Fibroblast of skin of scalp (primary cell): ENCODE data around the gene AGBL2.

Source experiments
- DNase-seq: peaks from one replicate; pipeline ENCODE4 v3.0.0-alpha.2; 2013

AGBL2 gene

DNA sequence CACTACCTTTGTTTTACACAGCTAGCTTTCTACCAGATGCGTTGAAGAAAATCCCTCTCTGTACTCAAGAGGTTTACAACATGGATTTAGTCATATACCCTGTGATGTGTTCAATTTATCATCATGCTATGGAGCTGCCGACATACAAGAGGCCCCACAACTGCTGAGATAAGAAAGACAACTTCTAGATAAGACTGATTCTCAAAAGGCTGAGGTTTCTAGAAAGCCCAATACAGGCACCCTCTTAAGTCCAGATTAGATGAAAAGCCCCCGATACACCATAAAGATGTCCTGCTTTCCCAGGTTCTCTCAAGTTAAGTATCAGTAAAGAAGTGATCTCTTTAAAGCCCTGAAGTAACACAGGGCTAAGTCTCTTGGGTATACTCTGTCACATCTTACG lies 87.1 kb downstream of the AGBL2 start:
- no peak for DNase-seq

DNA sequence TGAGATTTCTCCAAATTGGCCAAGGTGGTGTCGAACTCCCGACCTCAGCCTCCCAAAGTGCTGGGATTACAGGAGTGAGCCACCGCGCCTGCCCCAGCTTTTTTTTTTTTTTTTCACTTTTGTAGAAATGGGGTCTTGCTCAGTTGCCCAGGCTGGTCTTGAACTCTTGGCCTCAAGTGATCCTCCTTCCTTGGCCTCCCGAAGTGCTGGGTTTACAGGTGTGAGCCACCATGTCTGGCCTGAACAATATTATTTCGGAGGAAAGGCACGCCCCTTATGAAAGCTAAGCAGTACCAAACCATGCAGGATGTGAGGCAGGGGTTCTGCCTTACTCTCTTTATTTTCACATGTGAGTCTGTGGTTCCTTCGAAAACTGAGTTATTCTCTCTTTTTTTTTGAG lies 88.9 kb downstream of the AGBL2 start:
- no peak for DNase-seq

GRCh38 chr11:47620836-47621378 lies 94.3 kb downstream of the AGBL2 start:
- no peak for DNase-seq

GRCh38 chr11:47617417-47617809 lies 97.8 kb downstream of the AGBL2 start:
- peak; percentile 49 for DNase-seq

DNA sequence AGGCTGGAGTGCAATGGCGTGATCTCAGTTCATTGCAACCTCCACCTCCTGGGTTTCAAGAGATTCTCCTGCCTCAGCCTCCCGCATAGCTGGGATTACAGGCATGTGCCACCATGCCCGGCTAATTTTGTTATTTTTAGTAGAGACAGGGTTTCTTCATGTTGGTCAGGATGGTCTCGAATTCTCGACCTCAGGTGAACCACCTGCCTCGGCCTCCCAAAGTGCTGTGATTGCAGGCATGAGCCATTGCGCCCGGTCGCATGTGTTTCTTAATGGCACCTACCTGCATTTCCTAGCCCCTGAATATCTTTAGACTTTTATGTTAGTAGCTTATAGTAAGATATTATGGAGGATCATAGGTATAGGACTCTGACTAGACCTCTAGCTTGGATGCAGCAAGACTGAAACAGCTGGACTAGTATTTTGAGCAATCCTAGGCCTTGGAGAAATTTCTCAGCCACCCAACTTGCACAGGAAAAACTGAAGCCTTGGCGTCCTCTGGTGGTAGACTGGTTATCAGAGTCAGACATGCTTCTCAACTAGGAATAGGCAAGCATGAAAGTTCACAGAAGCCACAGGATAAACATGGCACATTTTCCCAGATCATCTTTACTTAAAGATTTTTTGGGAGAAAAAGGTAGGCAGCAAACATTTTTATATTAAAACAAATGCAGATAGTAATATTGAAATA lies 98.3 kb downstream of the AGBL2 start:
- peak; percentile 68 for DNase-seq

GRCh38 chr11:47615249-47615648 lies 99.9 kb downstream of the AGBL2 start:
- DNase-seq: no peak

GRCh38 chr11:47611348-47611794 lies 103.8 kb downstream of the AGBL2 start:
- no peak for DNase-seq

- no peak for DNase-seq
Measured at GRCh38 chr11:47609675-47610074, 105.5 kb downstream of the AGBL2 start.
